HG03060 (cell line): ENCODE data around the gene EDA.

ENCODE experiments used
- ATAC-seq: cut with Tn5 transposase; IDR thresholded peaks from one replicate; pipeline ENCODE4 v1.9.1; 2021; ENCODE audit warnings: low read depth, moderate number of reproducible peaks; ENCODE audit not compliant: unreplicated experiment

EDA gene

GRCh38 chrX:69615779-69616456, at the start of gene EDA:
EDA (plus strand) TSS chrX:69616113.
- no peak for ATAC-seq

DNA sequence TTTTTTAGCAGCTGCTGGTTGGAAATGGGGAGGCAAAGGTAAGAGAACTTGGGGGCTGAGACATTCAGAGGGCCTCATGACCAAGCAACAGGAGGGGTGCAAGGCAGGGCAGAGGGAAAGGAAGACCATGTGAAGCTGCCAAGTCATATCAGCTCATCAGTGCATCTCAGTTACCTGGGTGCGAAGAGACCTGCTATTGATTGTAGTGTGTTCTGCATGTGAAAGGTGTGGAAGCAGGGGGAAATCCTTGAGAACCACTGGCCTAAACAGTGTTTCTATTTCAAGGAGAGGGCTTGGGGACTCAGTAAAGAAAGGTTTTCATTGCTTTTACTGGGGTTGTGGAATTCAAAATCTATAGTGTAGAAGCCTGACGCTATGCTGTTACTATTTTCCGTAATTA, 47.1 kb upstream of the EDA start:
- ATAC-seq = no peak

DNA sequence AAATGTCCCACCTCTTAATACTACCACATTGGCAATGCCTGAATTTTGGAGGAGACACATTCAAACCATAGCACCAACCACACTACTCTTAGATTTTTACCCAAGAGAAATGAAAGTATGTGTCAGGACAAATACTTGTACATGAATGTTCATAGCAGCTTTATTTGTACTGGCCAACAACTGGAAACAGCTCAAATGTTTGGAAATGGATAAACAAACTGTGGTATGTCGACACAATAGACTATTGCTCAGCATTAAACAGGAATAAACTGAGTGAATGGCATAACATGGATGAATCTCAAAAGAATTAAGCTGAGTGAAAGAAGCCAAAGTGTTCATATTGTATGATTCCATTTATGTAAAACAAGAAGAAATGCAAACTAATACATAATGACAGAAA, 18.5 kb upstream of the EDA start:
- ATAC-seq = no peak

DNA sequence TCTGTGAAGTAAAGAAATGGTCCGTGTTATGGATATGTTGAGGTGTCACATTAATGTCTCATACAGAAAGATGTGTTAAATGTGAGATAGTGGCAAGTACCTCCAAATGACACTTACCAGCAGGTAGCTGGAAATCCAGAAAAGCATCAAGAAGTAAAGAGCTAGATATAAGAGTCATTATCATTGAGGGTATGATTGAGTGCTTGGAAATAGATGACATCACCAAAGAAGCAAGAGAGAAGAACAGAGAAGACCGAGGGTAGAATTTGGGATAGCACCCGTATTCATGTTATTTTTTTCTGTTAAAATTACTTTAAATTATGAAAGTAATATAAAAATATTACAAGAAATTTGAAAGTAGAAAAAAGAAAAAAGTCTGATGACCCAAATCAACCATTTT, 15.7 kb upstream of the EDA start:
- no peak for ATAC-seq

GRCh38 chrX:69603566-69604194, 12.2 kb upstream of the EDA start:
- ATAC-seq = no peak

DNA sequence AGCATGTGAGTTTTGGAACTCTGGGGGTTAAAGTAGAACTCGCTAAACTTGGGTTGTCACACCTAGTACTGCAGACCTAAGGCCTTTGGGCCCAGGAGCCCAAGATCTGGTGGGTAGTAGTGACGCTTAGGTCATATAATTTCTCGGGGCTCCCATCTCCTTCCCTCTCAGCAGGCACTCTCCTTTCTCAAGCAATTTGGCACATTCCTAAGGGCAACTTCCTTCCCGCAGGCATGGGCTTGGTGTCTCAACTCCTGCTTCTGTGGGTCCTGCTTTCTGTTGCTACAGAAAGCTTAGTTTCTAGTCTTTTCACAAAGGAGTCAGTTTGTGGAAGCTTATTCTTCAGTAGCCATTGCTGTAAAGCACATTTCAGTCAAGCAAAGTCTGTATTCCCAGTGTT, 10.4 kb upstream of the EDA start:
- no peak for ATAC-seq

DNA sequence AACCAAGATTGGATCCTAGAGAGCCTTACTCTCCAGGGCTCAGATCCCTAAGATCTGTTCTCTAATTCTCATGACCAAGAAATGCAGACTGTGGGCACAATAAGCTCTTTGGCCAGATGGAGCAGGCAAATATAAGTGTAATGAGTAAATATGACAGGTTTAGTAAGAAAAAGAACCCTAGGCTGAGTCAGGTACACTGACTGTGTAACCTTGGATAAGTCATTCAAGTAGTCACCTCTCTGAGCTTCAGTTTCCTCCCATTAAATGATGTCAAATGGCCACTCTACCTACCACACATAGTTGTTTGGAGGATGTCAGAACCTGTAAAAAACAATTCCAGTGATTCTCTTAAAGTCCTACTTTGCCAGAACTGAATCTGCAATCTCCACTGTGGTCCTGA, 8.3 kb upstream of the EDA start:
- ATAC-seq = no peak

- no peak for ATAC-seq
Observed at GRCh38 chrX:69613946-69614345, 2.0 kb upstream of the EDA start.

- ATAC-seq = no peak
Observed at GRCh38 chrX:69614886-69615285, 1.0 kb upstream of the EDA start.

DNA sequence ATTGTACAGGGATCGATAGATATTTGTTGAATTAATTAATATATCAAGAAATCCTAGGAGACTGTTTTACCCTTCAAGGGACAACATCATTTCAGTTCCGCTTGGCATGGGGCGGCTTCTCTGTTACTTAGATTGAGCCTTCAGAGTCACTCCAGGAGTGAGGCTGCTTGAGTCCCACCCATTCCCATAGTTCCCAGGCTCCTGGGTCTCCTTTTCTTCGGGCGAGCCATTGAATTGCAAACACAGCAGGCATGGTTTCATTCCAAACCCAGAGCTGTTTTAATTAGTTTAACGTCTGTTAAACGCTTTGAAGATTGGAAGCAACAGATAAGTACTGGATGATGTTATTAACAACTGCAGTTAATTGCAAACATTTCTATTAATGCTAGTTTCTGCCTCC, 571 bp upstream of the EDA start:
- no peak for ATAC-seq

DNA sequence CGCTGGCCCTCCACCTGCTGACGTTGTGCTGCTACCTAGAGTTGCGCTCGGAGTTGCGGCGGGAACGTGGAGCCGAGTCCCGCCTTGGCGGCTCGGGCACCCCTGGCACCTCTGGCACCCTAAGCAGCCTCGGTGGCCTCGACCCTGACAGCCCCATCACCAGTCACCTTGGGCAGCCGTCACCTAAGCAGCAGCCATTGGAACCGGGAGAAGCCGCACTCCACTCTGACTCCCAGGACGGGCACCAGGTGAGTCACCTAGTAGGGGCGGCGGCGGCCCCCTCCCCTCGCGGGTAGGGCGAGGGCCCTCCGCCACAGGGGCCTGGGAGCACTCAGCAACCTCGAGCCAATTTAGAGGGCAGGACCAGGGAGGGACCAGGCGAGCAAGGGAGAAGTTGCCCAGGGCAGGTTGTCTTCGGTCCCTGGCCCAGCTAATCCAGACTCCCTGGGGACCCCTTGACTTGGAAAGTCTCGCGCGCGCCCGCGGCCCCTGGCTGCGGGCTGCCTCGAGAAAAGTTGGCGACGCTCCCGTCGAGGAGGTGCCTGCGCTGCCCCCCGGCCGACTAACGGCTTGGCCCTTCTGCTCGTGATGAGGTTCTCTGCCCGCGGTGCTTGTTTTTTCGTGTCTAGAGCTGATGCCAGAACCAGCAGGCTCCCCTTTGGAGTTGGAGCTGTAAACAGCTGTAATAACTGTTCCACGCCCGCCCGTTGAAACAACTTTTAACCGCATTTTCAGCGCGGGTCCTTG, 717 bp downstream of the EDA start:
- ATAC-seq = no peak

- ATAC-seq = no peak
Observed at GRCh38 chrX:69618803-69619202, 2.9 kb downstream of the EDA start.

DNA sequence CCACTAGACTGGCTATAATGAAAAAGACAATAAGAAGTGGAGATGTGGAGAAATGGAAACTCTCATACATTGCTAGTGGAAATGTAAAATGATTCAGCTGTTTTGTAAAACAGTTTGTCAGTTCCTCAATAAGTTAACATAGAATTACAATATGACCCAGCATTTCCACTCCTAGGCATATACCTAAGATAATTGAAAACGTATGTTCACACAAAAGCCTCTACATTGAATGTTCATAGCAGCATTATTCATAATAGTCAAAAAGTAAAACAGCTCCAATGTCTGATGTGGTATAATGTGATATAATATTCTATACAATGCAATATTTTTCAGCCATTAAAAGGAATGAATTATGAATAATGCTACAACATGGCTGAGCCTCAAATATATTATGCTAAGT, 10.2 kb downstream of the EDA start:
- no peak for ATAC-seq

GRCh38 chrX:69627744-69628143, 11.8 kb downstream of the EDA start:
- ATAC-seq = no peak

DNA sequence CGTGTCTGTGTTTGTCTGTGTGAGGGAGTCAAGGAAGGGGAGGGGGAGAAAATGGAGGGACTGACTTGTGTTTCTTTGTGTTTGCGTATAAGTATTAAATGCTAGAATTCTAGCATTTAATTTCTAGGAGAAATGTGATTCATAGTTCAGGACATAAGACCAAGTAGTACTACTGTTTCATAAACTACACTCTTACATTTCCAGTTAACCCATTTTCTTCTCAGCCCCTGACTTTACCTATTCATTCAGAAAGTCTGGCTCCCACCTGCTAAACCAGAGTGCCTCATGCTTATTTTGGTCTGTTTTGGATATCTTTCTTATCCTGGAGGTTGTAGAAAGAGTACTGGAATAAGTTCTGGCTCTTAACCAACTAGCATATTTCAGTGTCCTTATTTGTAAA, 14.2 kb downstream of the EDA start:
- ATAC-seq = no peak

DNA sequence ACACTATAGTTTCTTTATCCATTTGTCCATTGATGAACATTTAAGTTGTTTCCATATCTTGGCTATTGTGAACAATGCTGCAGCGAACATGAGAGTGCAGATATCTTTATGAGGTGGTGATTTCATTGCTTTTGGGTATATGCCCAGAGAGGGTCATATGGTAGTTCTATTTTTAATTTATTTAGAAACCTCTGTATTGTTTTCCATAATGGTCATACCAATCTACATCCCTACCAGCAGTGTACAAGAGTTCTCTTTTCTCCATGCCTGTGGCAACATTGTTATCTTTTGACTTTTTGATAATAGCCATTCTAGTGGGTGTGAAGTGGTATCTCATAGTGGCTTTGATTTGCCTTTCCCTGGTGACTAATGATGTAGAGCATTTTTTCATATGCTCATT, 48.8 kb downstream of the EDA start:
- ATAC-seq = no peak

GRCh38 chrX:69670001-69670555, 54.2 kb downstream of the EDA start:
- no peak for ATAC-seq

DNA sequence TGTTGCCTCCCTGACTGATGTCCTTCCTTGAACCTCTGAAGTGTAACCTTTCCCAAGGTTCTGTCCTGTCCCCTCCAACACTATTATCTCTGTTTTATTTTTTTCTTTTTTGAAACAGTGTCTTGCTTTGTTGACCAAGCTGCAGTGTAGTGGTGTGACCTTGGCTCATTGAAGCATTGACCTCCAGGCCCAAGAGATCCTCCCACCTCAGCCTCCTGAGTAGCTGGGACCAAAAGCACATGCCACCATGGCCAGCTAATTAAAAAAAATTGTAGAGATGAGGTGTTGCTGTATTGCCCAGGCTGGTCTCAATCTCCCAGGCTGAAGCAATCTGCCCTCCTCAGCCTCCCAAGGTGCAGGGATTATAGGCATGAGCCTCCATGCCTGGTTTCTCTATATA, 59.0 kb downstream of the EDA start:
- ATAC-seq = no peak

DNA sequence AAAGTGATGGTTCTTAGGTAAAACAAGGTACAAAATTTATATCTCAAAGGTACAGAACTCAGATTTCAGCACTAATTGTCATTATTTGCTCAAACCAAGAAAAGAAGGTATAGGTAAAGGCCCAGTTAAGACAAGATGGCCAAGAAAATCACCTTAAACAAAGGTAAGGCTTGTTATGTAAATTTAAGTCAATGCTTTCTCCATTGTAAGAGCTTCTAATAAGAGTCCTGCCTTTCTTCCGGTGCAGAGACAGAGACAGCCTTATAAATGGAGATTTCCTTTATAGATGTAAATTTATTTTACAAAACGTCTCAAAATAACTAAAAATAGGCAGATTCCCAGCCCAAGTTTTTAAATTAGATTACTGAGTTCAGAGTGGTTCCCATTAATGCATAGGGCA, 89.9 kb downstream of the EDA start:
- no peak for ATAC-seq

DNA sequence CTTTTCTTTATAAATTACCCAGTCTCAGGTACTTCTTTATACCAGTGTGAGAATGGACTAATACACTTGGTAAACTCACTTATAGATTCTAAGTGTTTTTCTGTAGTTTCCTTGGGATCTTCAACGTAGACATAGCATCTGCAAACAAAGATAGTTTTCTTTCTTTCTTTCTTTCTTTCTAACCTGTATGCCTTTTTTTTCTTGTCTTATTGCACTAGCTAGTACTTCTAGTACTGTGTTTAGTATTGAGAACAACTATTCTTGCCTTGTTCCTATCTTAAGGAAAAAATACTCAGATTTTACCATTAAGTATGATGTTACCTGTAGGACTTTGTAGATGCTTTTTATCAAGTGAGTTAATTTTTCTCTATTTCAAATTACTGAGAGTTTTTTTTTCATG, 102.2 kb downstream of the EDA start:
- ATAC-seq = no peak

- ATAC-seq = no peak
Observed at GRCh38 chrX:69724307-69724706, 108.4 kb downstream of the EDA start.

DNA sequence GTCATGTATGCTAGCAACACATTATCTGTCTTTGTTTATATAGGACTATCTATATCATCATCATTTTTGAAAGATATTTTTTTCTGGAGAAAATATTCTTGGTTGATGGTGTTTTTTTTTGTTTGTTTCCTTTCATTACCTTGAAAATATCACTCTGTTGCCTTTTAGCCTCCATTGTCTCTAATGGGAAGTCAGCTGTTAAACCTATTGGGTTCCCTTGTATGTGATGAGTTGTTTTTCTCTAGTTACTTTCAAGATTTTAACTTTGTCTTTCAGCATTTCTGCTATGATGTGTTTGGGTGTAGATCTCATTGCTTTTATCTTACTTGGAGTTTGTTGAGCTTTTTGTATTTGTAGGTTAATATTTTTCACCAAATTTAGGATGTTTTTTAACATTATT, 124.4 kb downstream of the EDA start:
- ATAC-seq = no peak
